ENCODE data around the gene KRTAP20-2.

Gene KRTAP20-2

GRCh38 chr21:30676737-30677136 is 41.7 kb downstream of the KRTAP20-2 start:
- DNase-seq = no peak

- no peak for DNase-seq
Observed at GRCh38 chr21:30680586-30680985, 45.6 kb downstream of the KRTAP20-2 start.

GRCh38 chr21:30684506-30684905 is 49.5 kb downstream of the KRTAP20-2 start:
- no peak for DNase-seq
